Urothelium cell line (cell line): ENCODE data around the gene PTX4.
A peak's percentile ranks its signal among the peaks of the same experiment; 100 is the strongest.

Source experiments
- DNase-seq: peaks from one replicate; pipeline ENCODE4 v3.0.0; 2011; ENCODE audit warnings: low spot score, mixed read lengths
- FAIRE-seq: peaks from 2 replicates; lab custom pipeline; 2011; peaks lifted over from hg19 to GRCh38; lab: Jason Lieb, UNC

Gene PTX4

DNA sequence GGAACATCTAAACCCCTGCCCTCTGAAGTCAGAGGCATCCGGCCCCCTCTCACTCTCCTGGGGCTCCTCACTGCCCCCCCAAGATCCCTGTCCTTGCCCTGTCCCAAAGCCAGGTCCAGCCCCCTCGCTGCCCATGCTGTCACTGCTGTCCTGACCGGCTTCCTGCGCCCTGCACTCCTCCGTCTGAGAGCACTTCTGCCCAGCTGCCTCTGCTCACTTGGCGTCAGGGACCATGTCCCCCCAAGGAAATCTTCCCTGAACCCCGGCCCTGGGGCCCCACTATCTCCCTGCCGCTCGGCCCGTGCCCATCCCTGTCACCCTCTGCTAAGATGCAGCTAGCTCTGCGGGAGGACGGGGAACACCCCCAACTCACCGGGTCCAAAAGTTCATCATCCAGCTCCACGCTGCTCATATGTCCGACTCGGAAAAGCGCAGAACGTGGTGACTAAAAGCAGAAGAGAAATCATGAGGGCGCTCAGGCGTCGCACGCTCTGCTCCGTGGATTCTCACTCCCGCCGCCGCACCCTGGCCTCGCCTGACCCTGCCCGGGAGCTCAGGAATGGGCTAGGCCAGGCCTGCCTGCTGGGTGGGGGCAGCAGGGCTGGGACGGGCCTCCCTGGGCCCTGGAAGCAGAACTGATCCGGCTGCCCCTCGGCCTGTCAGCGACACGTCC, 23.7 kb downstream of the PTX4 start:
- DNase-seq (no peak), FAIRE-seq (no peak)

DNA sequence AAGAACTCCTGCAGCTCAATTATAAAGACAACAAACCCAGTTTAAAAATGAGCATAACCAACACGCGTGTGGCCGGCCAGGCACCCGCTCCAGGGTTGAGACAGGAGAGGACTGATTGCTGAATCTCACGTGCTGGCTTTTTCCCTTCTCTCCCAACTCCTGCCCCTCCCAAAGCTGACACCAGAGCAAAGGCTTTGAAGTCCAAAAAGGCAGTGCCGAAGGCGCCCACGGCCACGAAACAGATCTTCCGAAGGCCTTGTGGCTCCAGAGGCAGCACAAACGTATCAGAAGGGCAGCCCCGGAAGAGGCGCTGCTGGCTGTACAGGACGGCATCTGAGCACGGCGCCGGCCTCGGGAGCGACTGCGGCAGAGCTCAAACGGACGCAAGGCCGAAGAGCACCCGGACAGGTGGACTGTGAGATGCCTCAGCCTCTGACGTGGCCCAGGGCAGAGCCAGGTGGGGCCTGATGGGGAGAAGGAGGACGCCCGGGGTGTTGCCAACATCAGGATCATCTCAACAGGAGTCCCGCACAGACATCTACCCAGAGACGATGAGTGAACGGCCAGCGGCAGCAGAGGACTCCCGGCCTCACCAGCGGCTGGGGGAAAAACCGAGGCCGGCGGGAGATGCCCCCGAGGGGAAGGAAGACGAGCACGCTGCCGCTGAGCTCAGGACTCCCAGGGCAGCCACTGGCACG, 24.4 kb downstream of the PTX4 start:
- no peak for DNase-seq
- FAIRE-seq = no peak

DNA sequence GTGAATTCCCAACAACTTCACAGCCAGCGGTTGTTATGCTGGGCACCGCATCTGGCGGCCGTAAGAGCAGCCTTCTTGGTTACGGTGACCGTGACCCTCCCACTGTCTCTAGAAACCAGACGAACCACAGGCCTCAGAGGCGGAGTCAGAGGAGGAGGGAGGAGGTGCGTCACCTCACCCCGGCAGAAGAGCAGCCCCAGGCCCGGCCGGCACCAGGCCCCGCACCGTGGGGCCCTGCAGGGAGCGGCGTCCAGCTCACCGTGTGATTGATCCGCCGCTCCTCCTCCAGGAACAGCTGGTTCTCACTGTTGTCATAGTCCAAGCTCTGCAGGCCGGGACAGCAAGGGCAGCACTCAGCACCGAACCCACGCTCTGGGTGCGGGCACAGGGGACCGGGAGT, 27.6 kb downstream of the PTX4 start:
- DNase-seq (no peak), FAIRE-seq (no peak)

DNA sequence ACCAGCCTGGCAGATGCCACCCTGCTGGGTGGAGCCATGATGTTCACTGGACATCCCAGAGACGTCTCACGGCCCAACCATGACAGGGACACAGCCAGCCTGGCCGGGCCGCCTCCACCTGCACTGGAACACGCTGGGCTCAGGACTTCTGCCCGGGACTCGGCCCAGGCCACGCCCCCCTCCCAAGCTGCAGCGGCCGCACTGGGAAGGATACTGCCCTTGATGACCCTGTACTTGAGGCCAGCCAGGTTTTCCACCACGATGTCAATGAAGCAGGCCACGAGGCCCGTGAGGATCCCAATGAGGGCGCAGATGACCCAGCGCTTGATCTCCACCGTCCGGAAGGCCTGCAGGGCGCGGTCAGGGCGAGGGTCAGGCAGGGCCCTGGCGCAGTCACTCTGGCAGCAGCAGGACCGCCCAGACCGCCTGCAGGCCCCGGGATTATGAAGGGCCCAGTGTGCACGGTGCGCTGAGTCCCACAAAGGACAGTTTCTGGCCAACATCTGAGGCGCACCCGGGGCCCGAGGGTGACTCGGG, 28.1 kb downstream of the PTX4 start:
- DNase-seq = no peak
- no peak for FAIRE-seq

DNA sequence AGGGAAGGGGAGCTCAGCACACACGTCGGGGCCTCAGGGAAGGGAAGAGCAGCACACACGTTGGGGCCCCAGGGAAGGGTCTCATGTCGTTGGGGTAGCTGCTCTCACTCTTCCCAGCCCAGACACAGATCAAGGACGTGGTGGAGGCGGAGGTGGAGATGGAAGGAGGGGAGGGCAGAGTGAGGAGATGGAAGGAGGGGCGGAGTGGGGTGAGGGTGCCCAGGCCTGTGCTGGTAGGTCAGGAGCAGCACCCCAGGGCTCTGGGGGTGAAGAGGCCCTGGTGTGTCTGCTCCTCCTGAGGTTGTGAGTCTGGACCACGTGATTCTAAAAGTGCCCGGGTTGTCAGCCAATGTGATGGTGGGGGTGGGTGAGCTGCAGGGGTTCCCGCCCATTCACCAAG, 28.8 kb downstream of the PTX4 start:
- DNase-seq (no peak), FAIRE-seq (no peak)

DNA sequence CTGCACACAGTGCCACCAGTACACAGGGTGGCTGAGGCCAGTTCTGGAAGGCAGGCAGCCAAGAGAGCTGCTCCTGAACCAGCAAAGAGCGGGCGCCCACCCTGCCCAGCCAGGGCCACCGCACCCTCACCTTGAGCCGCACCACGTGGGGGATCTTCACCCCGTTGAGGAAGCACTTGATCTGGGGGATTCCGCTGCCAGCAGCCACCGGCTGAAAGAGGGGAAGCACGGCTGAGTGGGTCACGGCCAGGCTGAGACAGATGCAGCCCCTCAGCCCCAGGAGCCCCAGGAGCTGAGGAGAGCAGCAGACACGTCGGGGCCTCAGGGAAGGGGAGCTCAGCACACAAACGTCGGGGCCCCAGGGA, 29.8 kb downstream of the PTX4 start:
- DNase-seq (no peak), FAIRE-seq (no peak)

DNA sequence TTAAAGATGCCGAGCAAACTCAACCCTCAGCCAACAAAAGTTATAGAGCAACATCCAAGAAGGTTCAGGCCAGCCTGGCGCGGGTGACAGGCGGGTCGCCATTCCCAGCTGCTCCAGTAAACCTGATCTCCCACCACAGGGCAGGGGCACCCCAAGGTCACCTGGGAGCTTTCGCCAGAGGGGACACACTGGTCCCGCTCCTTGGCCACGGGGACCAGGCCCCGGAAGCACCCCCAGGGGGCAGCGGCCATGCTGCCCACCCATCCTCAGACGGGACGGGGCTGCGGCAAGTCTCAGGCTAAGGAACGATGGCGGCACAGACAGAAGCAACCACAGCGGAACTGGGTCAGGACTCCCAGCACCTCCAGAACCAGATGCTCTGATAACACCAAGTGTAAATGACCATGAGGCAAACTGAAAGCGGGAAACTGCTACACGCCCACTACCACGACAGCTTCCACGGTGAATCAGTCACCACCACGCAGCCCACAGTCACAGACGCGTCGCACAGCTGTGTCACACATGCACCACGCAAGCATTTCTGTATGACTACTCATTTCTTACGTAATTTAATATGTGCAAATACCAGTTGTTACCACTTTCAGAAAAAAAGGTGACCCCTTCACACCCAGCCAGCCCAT, 30.3 kb downstream of the PTX4 start:
- FAIRE-seq (no peak), DNase-seq (no peak)

DNA sequence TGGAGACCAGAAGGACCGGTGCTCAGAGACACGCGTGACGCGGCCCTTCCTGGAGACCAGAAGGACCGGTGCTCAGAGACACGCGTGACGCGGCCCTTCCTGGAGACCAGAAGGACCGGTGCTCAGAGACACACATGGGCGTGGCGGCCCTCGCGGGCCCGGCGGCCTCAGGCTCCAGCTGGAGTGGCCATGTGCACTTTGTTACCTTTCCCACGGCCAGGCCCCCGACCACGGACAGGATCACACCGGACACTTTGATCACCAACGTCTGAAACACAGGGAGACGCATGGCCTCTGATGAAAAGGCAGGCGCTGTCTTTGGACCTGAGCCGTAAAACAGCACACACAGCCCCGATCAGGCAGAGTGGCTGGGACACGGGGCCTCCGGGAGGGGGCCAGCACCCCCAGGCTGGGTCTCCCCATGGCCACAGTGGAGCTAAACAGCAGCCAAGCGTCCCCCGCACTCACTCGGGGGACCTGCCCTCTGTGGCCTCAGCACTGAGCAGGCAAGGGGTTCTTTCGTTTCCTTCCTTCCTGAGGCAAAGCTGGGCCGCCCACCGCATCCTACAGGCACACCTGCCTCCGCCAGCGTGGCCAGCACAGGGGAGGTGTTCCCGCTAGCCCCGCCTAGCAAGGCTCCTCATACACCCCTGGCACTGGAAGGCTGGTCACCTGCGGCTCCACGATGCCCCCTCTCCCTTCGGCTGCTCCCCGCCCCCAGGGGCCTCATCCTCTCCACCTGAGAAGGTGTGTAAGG, 31.1 kb downstream of the PTX4 start:
- FAIRE-seq (no peak), DNase-seq (no peak)

DNA sequence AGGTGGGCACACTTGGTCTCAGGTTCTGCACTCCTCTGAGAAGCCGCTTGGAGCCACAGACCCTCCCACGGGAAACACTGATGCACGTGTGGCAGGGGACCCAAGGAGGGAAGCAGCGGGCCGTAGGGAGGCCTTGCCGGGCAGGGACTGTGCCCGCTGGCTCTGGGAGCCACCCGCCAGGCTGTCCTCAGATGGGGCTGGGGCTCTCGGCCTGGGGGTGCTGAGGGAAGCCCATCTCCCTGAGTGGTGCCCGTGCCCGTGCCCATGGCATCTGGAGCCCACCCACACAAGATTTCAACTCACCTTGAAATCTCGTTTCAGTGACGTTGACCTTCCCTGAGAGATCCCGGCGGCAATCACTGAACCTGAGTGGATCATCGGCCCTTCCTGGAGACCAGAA, 31.8 kb downstream of the PTX4 start:
- FAIRE-seq (no peak), DNase-seq (no peak)

DNA sequence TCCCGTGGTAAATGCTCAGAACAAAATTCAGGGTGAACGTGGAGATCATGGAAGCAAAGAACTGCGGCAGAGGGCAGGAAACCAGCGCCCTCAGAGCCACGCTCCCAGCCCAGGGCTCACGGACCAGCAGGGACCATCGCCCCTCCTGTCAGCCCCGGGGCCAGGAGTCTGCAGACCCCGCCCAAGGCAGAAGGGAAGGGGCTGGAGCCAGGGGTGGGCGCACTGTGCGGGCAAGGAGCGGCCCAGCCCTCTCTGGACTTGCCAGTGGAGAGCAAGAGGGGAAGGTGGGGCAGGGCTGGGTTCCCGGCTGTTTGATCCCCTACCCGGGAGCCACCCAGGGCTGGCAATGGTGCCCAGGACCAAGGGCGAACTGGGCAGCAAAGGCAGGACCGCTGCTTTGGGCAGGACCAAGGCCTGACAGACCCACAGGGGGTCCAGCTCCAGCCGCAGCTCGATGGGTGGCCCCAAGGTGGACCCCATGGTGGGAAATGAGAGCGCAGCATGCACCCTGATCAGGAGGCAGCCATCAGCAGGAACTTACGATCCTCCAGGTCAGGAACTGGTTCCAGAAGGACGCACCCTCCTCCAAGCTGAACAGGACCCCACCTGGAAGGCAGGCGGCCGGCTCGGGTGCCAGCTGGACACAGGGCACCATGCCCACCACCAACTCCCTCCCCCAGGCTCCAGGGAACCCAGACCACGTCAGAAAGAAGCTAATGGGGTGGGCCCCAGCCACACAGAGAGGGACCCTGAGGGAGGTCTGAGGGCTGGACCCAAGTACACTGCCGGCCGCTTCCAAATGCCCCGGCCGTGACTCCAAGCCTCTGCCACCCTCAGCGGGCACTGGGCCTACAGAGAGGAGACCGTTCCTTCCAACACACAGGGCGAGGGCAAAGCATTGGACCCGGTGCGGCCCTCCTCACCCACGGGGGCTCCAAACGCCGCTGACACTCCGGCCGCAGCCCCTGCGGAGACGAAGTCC, 33.3 kb downstream of the PTX4 start:
- no peak for DNase-seq
- no peak for FAIRE-seq

DNA sequence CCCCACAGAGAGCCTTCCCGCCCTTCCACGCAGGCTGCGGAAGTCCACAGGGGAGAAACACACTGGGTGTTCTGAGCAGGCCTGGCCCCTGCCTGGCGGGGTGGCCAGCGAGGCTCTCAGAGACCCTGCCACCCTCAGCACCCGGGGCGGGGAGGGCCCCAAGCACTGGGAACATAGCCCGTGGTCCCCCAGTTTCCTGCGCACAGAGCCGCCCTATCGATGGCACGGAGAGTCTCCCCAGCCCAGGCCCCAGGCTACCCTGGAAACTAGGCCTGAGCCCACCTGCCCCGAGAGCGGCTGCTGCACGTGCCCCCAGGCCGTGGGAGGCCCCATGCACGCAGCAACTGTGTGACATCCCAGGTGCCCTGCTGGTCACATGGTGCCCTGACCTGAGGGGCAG, 34.2 kb downstream of the PTX4 start:
- no peak for DNase-seq
- no peak for FAIRE-seq

DNA sequence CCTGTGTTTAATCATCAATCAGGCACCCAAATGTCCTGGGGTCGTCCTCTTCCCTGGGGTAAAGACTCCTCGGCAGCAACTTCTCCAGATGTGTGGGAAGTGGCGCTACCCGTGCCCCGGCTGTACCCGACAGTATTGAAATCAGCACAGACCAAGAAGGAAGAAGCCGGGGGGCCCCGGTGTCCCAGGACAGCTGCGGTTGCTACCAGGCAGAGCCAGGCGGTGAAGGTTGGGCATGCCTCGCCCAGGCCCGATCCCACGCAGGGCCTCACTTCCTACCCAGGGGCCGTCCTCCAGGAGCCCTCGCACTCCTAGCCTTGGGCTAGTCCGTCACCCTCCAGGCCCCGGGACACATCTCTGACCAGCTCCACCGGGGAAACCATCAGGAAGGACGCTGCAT, 35.4 kb downstream of the PTX4 start:
- DNase-seq (no peak), FAIRE-seq (no peak)

DNA sequence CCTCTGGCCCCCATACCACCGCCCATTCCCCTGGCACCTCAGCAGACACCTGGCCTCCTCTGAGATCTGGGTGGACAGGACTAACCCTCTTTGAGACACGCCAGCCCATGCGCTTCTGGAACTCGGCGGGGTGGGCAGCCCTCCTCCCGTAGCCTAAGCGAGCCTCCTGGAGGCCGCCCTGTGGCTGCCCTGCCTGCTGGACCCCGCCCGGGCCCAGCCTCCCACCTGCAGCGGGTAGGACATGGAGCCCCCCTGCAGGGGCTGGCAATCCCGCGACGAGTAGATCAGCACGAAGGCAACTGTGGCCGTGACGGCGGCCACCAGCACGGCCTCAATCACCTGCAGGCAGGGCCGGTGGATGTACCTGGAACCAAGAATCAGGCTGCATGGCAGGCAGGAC, 36.2 kb downstream of the PTX4 start:
- no peak for FAIRE-seq
- no peak for DNase-seq

DNA sequence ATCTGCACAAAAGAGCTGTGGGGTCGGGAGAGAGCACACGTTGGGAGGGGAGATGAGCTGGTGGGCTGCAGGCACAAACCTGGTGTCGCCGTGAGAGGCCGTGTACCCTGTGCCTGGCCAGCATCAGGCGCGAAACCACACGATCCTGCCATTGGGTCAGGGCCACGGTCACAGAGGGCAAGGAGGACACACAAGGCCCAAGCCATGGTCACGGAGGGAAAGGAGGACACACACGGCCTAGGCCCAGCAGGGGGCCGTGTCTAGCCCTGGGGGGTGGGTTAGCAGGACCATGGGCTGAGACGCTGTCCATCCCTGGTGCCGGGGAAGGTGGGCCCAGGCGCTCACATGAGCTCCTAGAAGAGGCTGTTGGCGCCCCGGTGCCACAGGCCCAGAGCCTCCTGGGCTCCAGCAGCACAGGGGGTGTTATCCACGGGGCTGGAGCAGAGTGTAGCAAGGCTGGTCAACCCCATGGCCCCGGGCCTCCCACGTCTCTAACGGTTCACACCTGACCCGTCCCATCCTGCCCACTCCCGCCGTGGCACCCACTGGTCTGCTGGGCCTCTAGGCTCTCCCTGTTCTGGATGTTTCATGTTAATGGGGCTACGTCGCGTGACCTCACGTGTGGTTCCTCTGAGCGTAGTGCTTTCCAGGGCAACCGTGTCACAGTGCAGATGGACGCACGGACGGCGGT, 36.9 kb downstream of the PTX4 start:
- peak; percentile 52 for FAIRE-seq
- DNase-seq = no peak

DNA sequence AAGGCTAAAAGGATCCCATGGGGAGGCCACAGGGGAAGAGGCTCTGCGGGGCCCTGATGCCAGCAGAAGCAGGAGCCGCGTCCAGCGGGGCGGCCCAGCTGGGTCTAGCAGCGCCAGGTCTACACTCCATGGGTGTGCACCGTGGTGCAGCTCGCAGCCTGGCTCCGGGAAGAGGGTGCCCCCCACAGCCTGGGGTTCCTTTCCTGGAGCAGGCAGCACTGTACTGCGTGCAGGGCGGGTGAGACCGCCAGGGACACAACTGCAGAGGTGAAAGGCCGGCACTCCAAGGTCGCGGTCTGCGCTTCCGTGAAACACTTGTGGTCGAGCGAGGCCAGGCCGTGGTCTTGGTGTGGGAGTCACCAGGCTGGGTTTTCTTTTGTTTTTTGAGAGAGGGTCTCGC, 37.9 kb downstream of the PTX4 start:
- no peak for DNase-seq
- no peak for FAIRE-seq

DNA sequence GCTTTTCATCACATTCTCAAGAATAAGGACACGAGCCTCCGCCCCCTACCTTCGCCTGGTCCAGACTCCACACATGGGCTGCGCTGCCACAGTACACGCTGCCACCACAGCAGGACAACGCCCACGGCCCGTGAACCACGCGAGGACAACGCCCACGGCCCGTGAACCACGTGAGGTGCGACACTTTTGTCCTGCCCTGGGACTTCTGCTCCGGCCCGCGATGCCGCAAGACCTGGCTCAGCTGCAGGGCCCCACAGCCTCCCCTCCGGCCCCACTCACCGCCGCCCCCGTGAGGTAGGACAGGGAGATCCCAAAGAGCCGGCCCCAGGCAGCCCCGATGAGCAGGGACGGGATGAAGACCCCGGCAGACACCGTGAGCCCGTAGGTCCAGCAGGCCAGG, 38.5 kb downstream of the PTX4 start:
- no peak for DNase-seq
- FAIRE-seq = no peak

DNA sequence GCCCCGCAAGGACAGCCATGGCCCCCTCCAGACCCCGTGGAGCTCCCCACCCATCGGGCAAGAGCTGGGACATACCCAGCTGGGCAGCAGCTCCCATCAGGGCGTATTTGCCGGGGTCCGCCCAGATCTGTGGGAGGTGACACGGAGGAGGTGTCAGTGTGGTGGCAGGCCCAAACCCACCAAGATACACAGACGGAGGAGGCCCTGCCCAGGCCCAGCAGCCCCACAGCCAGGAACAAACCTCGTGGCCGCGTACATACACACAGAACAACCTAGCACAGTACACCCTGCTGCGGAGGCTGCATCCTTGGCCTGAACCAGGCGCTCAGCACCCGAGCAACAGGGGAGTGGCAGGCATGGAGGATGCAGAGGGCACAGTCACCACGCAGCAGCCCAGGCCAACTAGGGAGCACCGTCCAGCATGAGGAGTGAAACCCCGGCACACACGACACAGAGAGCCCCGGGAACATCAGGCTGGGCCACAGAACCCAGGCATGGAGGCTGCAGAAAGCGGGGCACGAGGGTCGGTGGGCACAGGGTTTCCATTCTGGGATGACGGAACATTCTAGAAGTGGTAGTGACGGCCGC, 39.4 kb downstream of the PTX4 start:
- FAIRE-seq (no peak), DNase-seq (no peak)

DNA sequence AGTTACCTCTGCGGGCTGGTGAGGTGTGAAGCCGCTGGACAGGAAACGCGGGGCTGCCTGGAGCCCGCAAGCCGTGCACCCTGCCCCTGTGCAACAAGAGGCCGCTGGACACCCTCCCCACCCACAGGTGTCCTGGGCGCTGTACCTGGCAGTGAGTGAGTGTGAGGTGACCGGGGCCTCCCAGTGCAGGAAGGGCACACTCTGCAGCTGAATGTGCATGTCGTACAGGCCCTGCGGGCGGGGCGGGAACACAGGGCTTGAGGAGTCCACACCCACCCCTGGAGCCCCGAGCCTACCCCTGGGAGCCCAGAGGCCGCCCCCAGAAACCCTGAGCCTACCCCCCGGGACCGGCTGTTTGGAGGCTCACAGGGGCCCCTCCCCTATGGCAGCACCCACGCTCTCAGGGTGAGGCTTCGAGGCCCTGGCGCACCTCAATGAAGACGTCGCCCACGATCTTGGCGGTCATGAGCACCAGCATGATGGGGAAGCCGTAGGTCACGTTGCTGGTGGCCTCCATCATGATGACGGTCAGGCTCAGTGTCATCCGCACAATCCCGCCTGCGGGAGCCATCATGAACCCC, 40.1 kb downstream of the PTX4 start:
- no peak for FAIRE-seq
- no peak for DNase-seq

DNA sequence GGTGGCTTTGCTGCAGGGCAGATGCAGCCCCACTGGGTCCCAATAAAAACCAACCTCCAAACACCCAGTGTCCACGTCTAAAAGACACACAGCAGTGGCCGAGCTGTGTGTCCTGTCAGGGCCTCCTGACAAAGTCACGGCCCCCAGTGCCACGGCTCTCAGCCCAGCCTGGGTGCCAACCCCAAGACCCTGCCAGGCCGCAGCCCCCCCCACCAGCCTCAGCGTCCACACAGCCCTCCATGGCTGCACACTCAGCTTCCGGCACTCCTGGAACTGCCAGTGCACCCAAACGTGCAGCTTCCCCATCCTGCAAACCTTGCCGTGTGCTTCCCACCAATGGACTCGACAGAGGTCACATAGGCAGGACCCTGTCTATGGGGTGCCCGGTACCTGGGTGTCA, 40.8 kb downstream of the PTX4 start:
- FAIRE-seq = no peak
- DNase-seq = no peak
